A673 (cell line): Measurements from ENCODE around the gene SLC26A3. TPM values are rescaled to one million over a fixed set of nuclear protein-coding genes. Genes with fewer than 3 reads are reported as not detected.

ENCODE experiments used
- BruUV-seq: library from RNA; stranded (reverse); fragments of 400-500 nt; replicated peaks from 2 replicates; lab custom pipeline; 2021; lab: Mats Ljungman, UMichigan
- CTCF ChIA-PET: fragments of 300-600 bp; sonication (Branson Sonifier 250); formaldehyde crosslinking; loops from one replicate; lab custom pipeline; 2022; ENCODE audit warnings: antibody characterized with exemption; lab: Charles Lee
- POLR2A ChIA-PET: fragments of 300-600 bp; sonication (Branson Sonifier 250); formaldehyde crosslinking; loops from one replicate; lab custom pipeline; 2022; ENCODE audit warnings: antibody characterized with exemption; ENCODE audit not compliant: low non-redundant PET; lab: Charles Lee
- DNase-seq: peaks from one replicate; pipeline ENCODE4 v3.0.0-alpha.2; 2015; ENCODE audit warnings: low spot score
- H3K27ac ChIP-seq: fragments of 200-600 bp; sonication (generic); 2 replicates; pipeline ENCODE4 v1.5.1; 2016; ENCODE audit warnings: mixed run types, low read depth, mild to moderate bottlenecking, mixed read lengths, antibody characterized with exemption, low read length; ENCODE audit not compliant: poor library complexity, severe bottlenecking
- H3K27me3 ChIP-seq: fragments of 200-600 bp; sonication (generic); replicated peaks from 2 replicates; pipeline ENCODE4 v1.6.1; 2017; ENCODE audit warnings: mixed run types, low read depth, mild to moderate bottlenecking, mixed read lengths, antibody characterized with exemption, low read length; ENCODE audit not compliant: insufficient read depth, poor library complexity
- H3K36me3 ChIP-seq: fragments of 200-600 bp; sonication (generic); 2 replicates; pipeline ENCODE4 v1.6.1; 2016; ENCODE audit warnings: mixed run types, mild to moderate bottlenecking, mixed read lengths, antibody characterized with exemption, low read length; ENCODE audit not compliant: insufficient read depth, poor library complexity, severe bottlenecking
- H3K4me1 ChIP-seq: fragments of 200-600 bp; sonication (generic); 2 replicates; pipeline ENCODE4 v1.6.1; 2017; ENCODE audit warnings: mixed run types, mild to moderate bottlenecking, mixed read lengths, antibody characterized with exemption, low read length; ENCODE audit not compliant: insufficient read depth, poor library complexity, severe bottlenecking
- H3K4me3 ChIP-seq: fragments of 200-600 bp; sonication (generic); 2 replicates; pipeline ENCODE4 v1.5.1; 2016; ENCODE audit warnings: low read depth, mixed run types, mild to moderate bottlenecking, mixed read lengths, low read length; ENCODE audit not compliant: poor library complexity, severe bottlenecking
- H3K9me3 ChIP-seq: fragments of 200-600 bp; sonication (generic); 2 replicates; pipeline ENCODE4 v1.6.1; 2016; ENCODE audit warnings: mixed run types, low read depth, mild to moderate bottlenecking, mixed read lengths, antibody characterized with exemption, low read length; ENCODE audit not compliant: poor library complexity, severe bottlenecking
- EZH2 ChIP-seq: fragments of 200-600 bp; sonication (generic); IDR thresholded peaks from 2 replicates; pipeline ENCODE4 v1.6.1; 2017; ENCODE audit warnings: borderline replicate concordance, low read depth, mild to moderate bottlenecking, mixed read lengths, antibody characterized with exemption, low read length; ENCODE audit not compliant: poor library complexity, severe bottlenecking
- intact Hi-C: fragments of 100-400 bp; cut with micrococcal nuclease; formaldehyde crosslinking; loops from one replicate; pipeline ENCODE4 v1.10.0; 2022; ENCODE audit not compliant: unreplicated experiment
- total RNA-seq: library from RNA; stranded (reverse); gene quantifications from 2 replicates; pipeline ENCODE4 v1.2.3, GENCODE V29; 2021
- TF ChIP-seq, protein P1 (sequence below): fragments of 300-800, 200-600 bp; sonication (generic); conservative IDR thresholded peaks from 2 replicates; pipeline ENCODE4 v1.5.1; 2017; ENCODE audit warnings: low read depth, mild to moderate bottlenecking, antibody characterized with exemption, low read length, moderate library complexity, mixed read lengths

The SLC26A3 gene
- total RNA-seq, 1 experiment from 2014 or later = not detected

DNA sequence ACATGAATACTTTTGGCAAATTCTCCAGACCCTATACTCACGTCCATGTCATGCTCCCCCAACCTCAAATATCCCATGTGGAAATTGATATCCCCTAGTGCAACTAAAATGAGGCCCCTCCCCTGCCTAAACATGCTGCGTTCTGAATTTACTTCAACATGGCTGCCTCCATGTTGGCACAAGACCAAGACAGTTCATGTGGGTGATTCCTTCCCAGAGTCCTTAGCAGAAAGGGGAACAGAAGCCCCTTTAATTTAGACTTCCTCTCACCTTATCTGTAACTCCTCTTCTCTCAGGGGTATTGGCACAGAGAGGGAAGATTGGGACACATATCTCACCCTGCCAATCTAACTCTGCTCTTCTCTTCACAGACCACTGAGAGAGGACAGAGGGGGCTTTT is 24.5 kb upstream of the SLC26A3 start:
- intact Hi-C loops = no loop called here
- no peaks in the 10 kb centered on the region for H3K36me3 ChIP-seq
- ChIA-PET CTCF (no interaction called here), POLR2A (no interaction called here)
- H3K27me3 ChIP-seq = no peaks in the 10 kb centered on the region
- H3K4me3 ChIP-seq = no peak overlapping the region
- no peak for DNase-seq
- H3K9me3 ChIP-seq = no peaks in the 10 kb centered on the region
- no peak for TF ChIP-seq EZH2
- TF ChIP-seq, protein P1, sequence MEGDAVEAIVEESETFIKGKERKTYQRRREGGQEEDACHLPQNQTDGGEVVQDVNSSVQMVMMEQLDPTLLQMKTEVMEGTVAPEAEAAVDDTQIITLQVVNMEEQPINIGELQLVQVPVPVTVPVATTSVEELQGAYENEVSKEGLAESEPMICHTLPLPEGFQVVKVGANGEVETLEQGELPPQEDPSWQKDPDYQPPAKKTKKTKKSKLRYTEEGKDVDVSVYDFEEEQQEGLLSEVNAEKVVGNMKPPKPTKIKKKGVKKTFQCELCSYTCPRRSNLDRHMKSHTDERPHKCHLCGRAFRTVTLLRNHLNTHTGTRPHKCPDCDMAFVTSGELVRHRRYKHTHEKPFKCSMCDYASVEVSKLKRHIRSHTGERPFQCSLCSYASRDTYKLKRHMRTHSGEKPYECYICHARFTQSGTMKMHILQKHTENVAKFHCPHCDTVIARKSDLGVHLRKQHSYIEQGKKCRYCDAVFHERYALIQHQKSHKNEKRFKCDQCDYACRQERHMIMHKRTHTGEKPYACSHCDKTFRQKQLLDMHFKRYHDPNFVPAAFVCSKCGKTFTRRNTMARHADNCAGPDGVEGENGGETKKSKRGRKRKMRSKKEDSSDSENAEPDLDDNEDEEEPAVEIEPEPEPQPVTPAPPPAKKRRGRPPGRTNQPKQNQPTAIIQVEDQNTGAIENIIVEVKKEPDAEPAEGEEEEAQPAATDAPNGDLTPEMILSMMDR = no peak
- H3K4me1 ChIP-seq = no peaks in the 10 kb centered on the region
- no peak overlapping the region for H3K27ac ChIP-seq
- BruUV-seq = no TSS peak

GRCh38 chr7:107826451-107826850 is 23.4 kb upstream of the SLC26A3 start:
- Histone ChIP-seq H3K4me3 (no peak overlapping the region), H3K36me3 (no peaks in the 10 kb centered on the region), H3K27ac (no peak overlapping the region), H3K27me3 (no peaks in the 10 kb centered on the region), H3K4me1 (no peaks in the 10 kb centered on the region), H3K9me3 (no peaks in the 10 kb centered on the region)
- CTCF ChIA-PET = no interaction called here
- no TSS peak for BruUV-seq
- TF ChIP-seq EZH2 = no peak
- TF ChIP-seq, protein P1 = no peak
- no peak for DNase-seq
- POLR2A ChIA-PET = no interaction called here
- intact Hi-C loops = no loop called here

- ChIA-PET CTCF (no interaction called here), POLR2A (no interaction called here)
- TF ChIP-seq, protein P1 = no peak
- TF ChIP-seq EZH2 = no peak
- H3K9me3 ChIP-seq = no peaks in the 10 kb centered on the region
- H3K27ac ChIP-seq = no peak overlapping the region
- no peaks in the 10 kb centered on the region for H3K27me3 ChIP-seq
- intact Hi-C loops = no loop called here
- no peak overlapping the region for H3K4me3 ChIP-seq
- no peaks in the 10 kb centered on the region for H3K4me1 ChIP-seq
- H3K36me3 ChIP-seq = no peaks in the 10 kb centered on the region
- no peak for DNase-seq
- no TSS peak for BruUV-seq
Measured at GRCh38 chr7:107824858-107825257, 21.8 kb upstream of the SLC26A3 start.
